ENCODE results near the gene MLH1.

GRCh38 chr3:36969085-36969484 is 24.2 kb upstream of the MLH1 start:
- TF ChIP-seq POLR2A (IDR thresholded peaks at IDR 0.05; ENCODE audit: low read length) (no peak), GATA1 (IDR thresholded peaks at IDR 0.05; ENCODE audit: low read depth, low read length) (no peak)

Data from erythroblast (primary cell).